DND-41 (cell line): ENCODE measurements around the gene TGM4.

ENCODE experiments used
- ATAC-seq: fragments of 200-7000 bp; cut with Tn5 transposase; 3 replicates; pipeline ENCODE4 v1.9.1; 2021; ENCODE audit warnings: low read depth; ENCODE audit not compliant: insufficient read depth
- DNase-seq: peaks from one replicate; pipeline ENCODE4 v3.0.0-alpha.2; 2020
- H2AFZ ChIP-seq: 2 replicates; pipeline ENCODE4 v1.6.0; 2012; ENCODE audit warnings: low read depth, low read length
- H3K27ac ChIP-seq: 2 replicates; pipeline ENCODE4 v1.5.1; 2012; ENCODE audit warnings: low read length, inconsistent platforms
- H3K27me3 ChIP-seq: fragments of 200-600 bp; sonication (generic); 2 replicates; pipeline ENCODE4 v1.6.0; 2012; ENCODE audit warnings: low read length, mild to moderate bottlenecking, inconsistent platforms; ENCODE audit not compliant: insufficient read depth, poor library complexity
- H3K36me3 ChIP-seq: 2 replicates; pipeline ENCODE4 v1.5.1; 2012; ENCODE audit warnings: low read length, inconsistent platforms; ENCODE audit not compliant: insufficient read depth
- H3K4me1 ChIP-seq: 2 replicates; pipeline ENCODE4 v1.5.1; 2012; ENCODE audit warnings: mild to moderate bottlenecking, low read length; ENCODE audit not compliant: insufficient read depth
- H3K4me2 ChIP-seq: 2 replicates; pipeline ENCODE4 v1.6.0; 2012; ENCODE audit warnings: mild to moderate bottlenecking, moderate library complexity, low read length, inconsistent platforms; ENCODE audit not compliant: insufficient read depth
- H3K4me3 ChIP-seq, 2 experiments: fragments of 200-600 bp in 1 of 2; shearing (Covaris generic) in 1 of 2; 2 replicates each; pipeline ENCODE4 v1.5.1; 2012 to 2016; ENCODE audit warnings: inconsistent platforms in 2 of 2, low read length in 2 of 2, mild to moderate bottlenecking in 2 of 2, low read depth in 1 of 2, moderate library complexity in 1 of 2
- H3K79me2 ChIP-seq: 2 replicates; pipeline ENCODE4 v1.6.0; 2012; ENCODE audit warnings: low read length, inconsistent platforms; ENCODE audit not compliant: insufficient read depth
- H3K9ac ChIP-seq: 2 replicates; pipeline ENCODE4 v1.6.0; 2012; ENCODE audit warnings: low read depth, mild to moderate bottlenecking, inconsistent platforms, low read length, moderate library complexity
- H3K9me3 ChIP-seq: 2 replicates; pipeline ENCODE4 v1.5.1; 2012; ENCODE audit warnings: low read length, moderate library complexity, mild to moderate bottlenecking, inconsistent platforms; ENCODE audit not compliant: insufficient read depth, severe bottlenecking
- H4K20me1 ChIP-seq: 2 replicates; pipeline ENCODE4 v1.6.0; 2012; ENCODE audit warnings: low read length; ENCODE audit not compliant: insufficient read depth
- CTCF ChIP-seq: IDR thresholded peaks from 2 replicates; pipeline ENCODE4 v1.5.1; 2012; ENCODE audit warnings: borderline replicate concordance, low read length, moderate library complexity, mild to moderate bottlenecking; ENCODE audit not compliant: poor library complexity, severe bottlenecking; ENCODE audit errors: extremely low read depth
- EZH2 ChIP-seq: IDR thresholded peaks from 3 replicates; pipeline ENCODE4 v1.6.1; 2012; ENCODE audit warnings: borderline replicate concordance, low read depth, mild to moderate bottlenecking, moderate library complexity, low read length, inconsistent platforms; ENCODE audit not compliant: severe bottlenecking

The TGM4 gene

GRCh38 chr3:44880284-44880683 lies 5.9 kb downstream of the TGM4 start:
- no peak for TF ChIP-seq CTCF
- no peak for TF ChIP-seq EZH2
- H4K20me1 ChIP-seq = no peaks in the 10 kb centered on the region

GRCh38 chr3:44883213-44883955 lies 9.0 kb downstream of the TGM4 start:
- H3K4me3 ChIP-seq = no peak overlapping the region
- H4K20me1 ChIP-seq = no peaks in the 10 kb centered on the region
- no peak overlapping the region for H3K27ac ChIP-seq
- no peaks in the 10 kb centered on the region for H3K9me3 ChIP-seq
- no peaks in the 10 kb centered on the region for H3K4me1 ChIP-seq
- no peaks in the 10 kb centered on the region for H3K79me2 ChIP-seq
- H3K4me2 ChIP-seq = no peak overlapping the region
- peaks cover 2% of the 10 kb centered on the region for H3K27me3 ChIP-seq
- no peaks in the 10 kb centered on the region for H3K36me3 ChIP-seq
- DNase-seq (no peak), ATAC-seq (no peak; the same call in 2 of the 3 replicates)
- H3K9ac ChIP-seq = no peak overlapping the region
- TF ChIP-seq CTCF (peak; percentile 49), EZH2 (no peak)
- H2AFZ ChIP-seq = no peak overlapping the region

More at GRCh38 chr3:44880284-44880683, 5.9 kb downstream of the TGM4 start:
- no peak overlapping the region for H3K27ac ChIP-seq
- no peak overlapping the region for H2AFZ ChIP-seq
- H3K27me3 ChIP-seq = peaks cover 2% of the 10 kb centered on the region
- no peak for DNase-seq
- no peaks in the 10 kb centered on the region for H3K36me3 ChIP-seq
- ATAC-seq = no peak
- H3K4me2 ChIP-seq = no peak overlapping the region
- H3K9ac ChIP-seq = no peak overlapping the region
- H3K4me1 ChIP-seq = no peaks in the 10 kb centered on the region
- no peaks in the 10 kb centered on the region for H3K79me2 ChIP-seq
- no peaks in the 10 kb centered on the region for H3K9me3 ChIP-seq
- no peak overlapping the region for H3K4me3 ChIP-seq

GRCh38 chr3:44883999-44884431 lies 9.6 kb downstream of the TGM4 start:
- Histone ChIP-seq H3K4me1 (no peaks in the 10 kb centered on the region), H3K79me2 (no peaks in the 10 kb centered on the region), H3K9me3 (no peaks in the 10 kb centered on the region), H4K20me1 (no peaks in the 10 kb centered on the region), H3K4me2 (no peak overlapping the region), H3K9ac (no peak overlapping the region), H2AFZ (no peak overlapping the region), H3K27me3 (peaks cover 2% of the 10 kb centered on the region), H3K27ac (no peak overlapping the region), H3K4me3 (no peak overlapping the region), H3K36me3 (no peaks in the 10 kb centered on the region)
- TF ChIP-seq CTCF = no peak
- TF ChIP-seq EZH2 = no peak
- DNase-seq (no peak), ATAC-seq (no peak)
